ENCODE measurements around the gene ABCG1.

GRCh38 chr21:42214921-42215320 lies 4.0 kb upstream of the ABCG1 start:
- TF ChIP-seq POLR2A (IDR thresholded peaks at IDR 0.05), result no peak
- TF ChIP-seq, protein P1, sequence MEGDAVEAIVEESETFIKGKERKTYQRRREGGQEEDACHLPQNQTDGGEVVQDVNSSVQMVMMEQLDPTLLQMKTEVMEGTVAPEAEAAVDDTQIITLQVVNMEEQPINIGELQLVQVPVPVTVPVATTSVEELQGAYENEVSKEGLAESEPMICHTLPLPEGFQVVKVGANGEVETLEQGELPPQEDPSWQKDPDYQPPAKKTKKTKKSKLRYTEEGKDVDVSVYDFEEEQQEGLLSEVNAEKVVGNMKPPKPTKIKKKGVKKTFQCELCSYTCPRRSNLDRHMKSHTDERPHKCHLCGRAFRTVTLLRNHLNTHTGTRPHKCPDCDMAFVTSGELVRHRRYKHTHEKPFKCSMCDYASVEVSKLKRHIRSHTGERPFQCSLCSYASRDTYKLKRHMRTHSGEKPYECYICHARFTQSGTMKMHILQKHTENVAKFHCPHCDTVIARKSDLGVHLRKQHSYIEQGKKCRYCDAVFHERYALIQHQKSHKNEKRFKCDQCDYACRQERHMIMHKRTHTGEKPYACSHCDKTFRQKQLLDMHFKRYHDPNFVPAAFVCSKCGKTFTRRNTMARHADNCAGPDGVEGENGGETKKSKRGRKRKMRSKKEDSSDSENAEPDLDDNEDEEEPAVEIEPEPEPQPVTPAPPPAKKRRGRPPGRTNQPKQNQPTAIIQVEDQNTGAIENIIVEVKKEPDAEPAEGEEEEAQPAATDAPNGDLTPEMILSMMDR (IDR thresholded peaks at IDR 0.05), result no peak
